Suppressor macrophage treated with lipopolysaccharide for 1 hour (primary cell): ENCODE measurements around the gene HLA-DOA.

ENCODE experiments used
- DNase-seq, 3 donors: peaks; one replicate each; pipeline ENCODE4 v3.0.0-alpha.2; 2020 to 2022

Gene HLA-DOA

GRCh38 chr6:32962213-32962826 lies 47.1 kb downstream of the HLA-DOA start:
- DNase-seq, result no peak

DNA sequence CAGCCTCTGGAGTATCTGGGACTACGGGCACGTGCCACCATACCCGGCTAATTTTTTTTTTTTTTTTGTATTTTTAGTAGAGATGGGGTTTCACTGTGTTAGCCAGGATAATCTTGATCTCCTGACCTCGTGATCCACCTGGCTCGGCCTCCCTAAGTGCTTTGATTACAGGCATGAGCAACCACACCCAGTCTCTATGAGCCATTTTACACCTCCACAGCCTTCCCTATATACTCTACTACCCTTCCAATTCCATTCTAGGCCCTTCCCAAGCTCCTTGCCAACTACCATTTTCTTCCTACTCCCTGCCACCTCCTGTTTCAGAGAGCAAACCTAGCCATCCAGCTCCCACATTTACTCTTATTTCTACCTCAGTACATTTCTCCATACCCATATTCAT lies 48.8 kb downstream of the HLA-DOA start:
- DNase-seq, result no peak

GRCh38 chr6:32956176-32956575 lies 53.2 kb downstream of the HLA-DOA start:
- DNase-seq, result no peak

GRCh38 chr6:32954986-32955802 lies 54.2 kb downstream of the HLA-DOA start:
- no peak for DNase-seq

- no peak for DNase-seq
Observed at GRCh38 chr6:32954267-32954666, 55.1 kb downstream of the HLA-DOA start.
